HepG2 (cell line): ENCODE measurements around the gene AGAP1. TPM values are rescaled to one million over a fixed set of nuclear protein-coding genes. Genes with fewer than 3 reads are reported as not detected.

ENCODE experiments used
- ATAC-seq: fragments of 200-7000 bp; cut with Tn5 transposase; 3 replicates; pipeline ENCODE4 v1.9.1; 2020; ENCODE audit warnings: mild to moderate bottlenecking, moderate library complexity
- BruUV-seq: library from RNA; stranded (reverse); fragments of 400-500 nt; replicated peaks from 2 replicates; lab custom pipeline; 2021; lab: Mats Ljungman, UMichigan
- CTCF ChIA-PET: fragments of 300-600 bp; formaldehyde crosslinking; extraction: SDS; loops from one replicate; lab custom pipeline; 2021; ENCODE audit warnings: low total read pairs, inconsistent platforms, low intra/inter-chr PET ratio; lab: Yijun Ruan, JAX
- POLR2A ChIA-PET: fragments of 350-600 bp; sonication (Branson Sonifier 250); formaldehyde crosslinking; loops from one replicate; lab custom pipeline; 2020; ENCODE audit warnings: antibody characterized with exemption, inconsistent platforms; lab: Yijun Ruan, JAX
- DNase-seq: peaks from one replicate; pipeline ENCODE4 v3.0.0-alpha.2; 2015; ENCODE audit warnings: low spot score
- FAIRE-seq: peaks from 3 replicates; lab custom pipeline; 2011; peaks lifted over from hg19 to GRCh38; lab: Jason Lieb, UNC
- H2AFZ ChIP-seq: one replicate; pipeline ENCODE4 v1.6.1; 2011; ENCODE audit warnings: low read length, inconsistent platforms
- H3K27ac ChIP-seq: fragments of 300-600 bp; 3 replicates; pipeline ENCODE4 v1.8.0; 2011; ENCODE audit warnings: mixed run types, mild to moderate bottlenecking, mixed read lengths, low read length, inconsistent platforms; ENCODE audit not compliant: insufficient read depth; ENCODE audit errors: extremely low read length
- H3K27me3 ChIP-seq, 2 experiments: fragments of 200-600 bp in 1 of 2; 2 replicates in 1 of 2; 3 replicates in 1 of 2; pipeline versions ENCODE4 v1.6.0 to v1.8.0; 2011; ENCODE audit warnings: low read length in 2 of 2, mild to moderate bottlenecking in 2 of 2, moderate library complexity in 2 of 2, inconsistent platforms in 1 of 2; ENCODE audit not compliant: insufficient read depth in 2 of 2, control insufficient read depth in 1 of 2
- H3K36me3 ChIP-seq, 2 experiments: fragments of 200-600 bp in 1 of 2; replicated peaks in 1 of 2; 2 replicates in 1 of 2; 3 replicates in 1 of 2; pipeline versions ENCODE4 v1.5.1 to v1.8.0; 2011; ENCODE audit warnings: low read length in 2 of 2, inconsistent platforms in 1 of 2; ENCODE audit not compliant: insufficient read depth in 2 of 2, control insufficient read depth in 1 of 2
- H3K4me1 ChIP-seq: 2 replicates; pipeline ENCODE4 v1.5.1; 2012; ENCODE audit warnings: low read length, inconsistent platforms; ENCODE audit not compliant: insufficient read depth
- H3K4me2 ChIP-seq: 2 replicates; pipeline ENCODE4 v1.6.0; 2011; ENCODE audit warnings: low read depth, low read length, inconsistent platforms
- H3K4me3 ChIP-seq, 3 experiments: fragments of 200-600 bp in 1 of 3; sonication (generic), shearing (Covaris generic) in 1 of 3; replicated peaks in 1 of 3; 2 replicates each; pipeline ENCODE4 v1.5.1; 2011 to 2016; ENCODE audit warnings: low read length in 3 of 3, inconsistent platforms in 2 of 3, low read depth in 2 of 3, mild to moderate bottlenecking in 2 of 3, control low read depth in 1 of 3, mixed read lengths in 1 of 3; ENCODE audit not compliant: insufficient read depth in 1 of 3
- H3K79me2 ChIP-seq: one replicate; pipeline ENCODE4 v1.6.1; 2011; ENCODE audit warnings: low read length, inconsistent platforms; ENCODE audit not compliant: insufficient read depth
- H3K9ac ChIP-seq: 2 replicates; pipeline ENCODE4 v1.6.0; 2011; ENCODE audit warnings: mild to moderate bottlenecking, low read depth, low read length, inconsistent platforms; ENCODE audit not compliant: insufficient read depth
- H3K9me3 ChIP-seq: 2 replicates; pipeline ENCODE4 v1.5.1; 2012; ENCODE audit warnings: mild to moderate bottlenecking, low read length
- H4K20me1 ChIP-seq: 2 replicates; pipeline ENCODE4 v1.6.0; 2011; ENCODE audit warnings: inconsistent platforms, mild to moderate bottlenecking, low read length, moderate library complexity; ENCODE audit not compliant: insufficient read depth
- ATF1 ChIP-seq: IDR thresholded peaks from 2 replicates; pipeline ENCODE4 v1.6.1; 2016; ENCODE audit warnings: mild to moderate bottlenecking, control low read depth
- KLF16 ChIP-seq, 2 experiments: sonication (generic) in 1 of 2; formaldehyde crosslinking in 1 of 2; IDR thresholded peaks; 2 replicates each; pipeline versions ENCODE4 v1.6.1 to v1.8.0; 2016 to 2023; ENCODE audit warnings: missing genetic modification reagents in 2 of 2, missing compliant biosample characterization in 1 of 2
- NCOA5 ChIP-seq: sonication (generic); formaldehyde crosslinking; IDR thresholded peaks from 2 replicates; pipeline ENCODE4 v1.4.0; 2020; ENCODE audit warnings: missing genetic modification reagents
- NR2F6 ChIP-seq, 2 experiments: IDR thresholded peaks; 2 replicates each; pipeline ENCODE4 v1.6.1; 2016; ENCODE audit warnings: antibody characterized with exemption in 1 of 2, mild to moderate bottlenecking in 1 of 2
- NRL ChIP-seq: sonication (generic); formaldehyde crosslinking; IDR thresholded peaks from 2 replicates; pipeline ENCODE4 v1.5.0; 2020; ENCODE audit warnings: missing genetic modification reagents, mild to moderate bottlenecking, moderate library complexity, borderline replicate concordance
- RAD21 ChIP-seq: fragments of 450-650 bp; formaldehyde crosslinking; IDR thresholded peaks from 2 replicates; pipeline ENCODE4 v1.5.0; 2020; ENCODE audit warnings: mild to moderate bottlenecking
- SRF ChIP-seq: IDR thresholded peaks from 2 replicates; pipeline ENCODE4 v1.6.1; 2011; ENCODE audit warnings: mild to moderate bottlenecking, low read depth, low read length, moderate library complexity
- SRSF4 ChIP-seq: fragments of 200-400 bp; formaldehyde crosslinking; IDR thresholded peaks from one replicate; pipeline ENCODE4 v1.6.1; 2018; ENCODE audit warnings: mild to moderate bottlenecking, low read depth, low read length, moderate library complexity; ENCODE audit not compliant: poor library complexity, severe bottlenecking
- TEAD3 ChIP-seq: optimal IDR thresholded peaks from 2 replicates; pipeline ENCODE3; 2016; ENCODE audit warnings: borderline replicate concordance
- ZFY ChIP-seq: sonication (generic); formaldehyde crosslinking; IDR thresholded peaks from 2 replicates; pipeline ENCODE4 v1.4.0; 2020; ENCODE audit warnings: missing genetic modification reagents
- ZNF143 ChIP-seq: sonication (generic); formaldehyde crosslinking; IDR thresholded peaks from 2 replicates; pipeline ENCODE4 v1.4.0; 2020; ENCODE audit warnings: missing genetic modification reagents
- ZNF274 ChIP-seq: sonication (generic); formaldehyde crosslinking; IDR thresholded peaks from 2 replicates; pipeline ENCODE4 v1.5.1; 2020; ENCODE audit warnings: mild to moderate bottlenecking, missing genetic modification reagents
- ZNF891 ChIP-seq: sonication (generic); formaldehyde crosslinking; IDR thresholded peaks from 2 replicates; pipeline ENCODE4 v1.5.0; 2020; ENCODE audit warnings: mild to moderate bottlenecking, missing genetic modification reagents
- whole genome bisulfite sequencing: methylation state at CpG from one replicate; pipeline ENCODE4 v1.1.6; 2017; ENCODE audit warnings: low lambda C conversion rate; 5-methylcytosine and 5-hydroxymethylcytosine counted together
- in situ Hi-C: cut with HindIII; loops from 2 replicates; pipeline ENCODE4 v1.10.0; 2017; ENCODE audit warnings: low pct_unique_long_range_greater_than_20kb; ENCODE audit not compliant: extremely low pct_ligation_motif_present
- intact Hi-C: fragments of 100-400 bp; cut with micrococcal nuclease; formaldehyde crosslinking; loops from one replicate; pipeline ENCODE4 v1.10.0; 2022; ENCODE audit not compliant: unreplicated experiment
- polyA plus RNA-seq, 8 experiments: library from polyadenylated mRNA; depleted of rRNA in 3 of 8; stranded (reverse) in 7 of 8; unstranded in 1 of 8; fragments of >200 nt; fragmentation: Illumina TruSeq in 4 of 8; extraction: Trizol in 4 of 8; gene quantifications; 2 replicates each; pipeline versions ENCODE4 v1.2.1 to v1.2.3, GENCODE V29; 2011 to 2016; ENCODE audit warnings: low read depth in 4 of 8, missing spikeins in 1 of 8, mixed read lengths in 1 of 8; ENCODE audit not compliant: insufficient read depth in 1 of 8
- total RNA-seq, 5 experiments: library from RNA; depleted of rRNA; stranded (reverse); fragments of >200 nt; fragmentation: Illumina TruSeq; extraction: Trizol; gene quantifications; 2 replicates each; pipeline ENCODE4 v1.2.3, GENCODE V29; 2016; ENCODE audit warnings: low read depth in 1 of 5
- TF ChIP-seq, protein P1 (sequence below): sonication (generic); formaldehyde crosslinking; IDR thresholded peaks from 2 replicates; pipeline ENCODE4 v1.4.0; 2020; ENCODE audit warnings: missing genetic modification reagents; ENCODE audit errors: not compliant biosample characterization
- TF ChIP-seq, protein P2 (sequence below): sonication (generic); formaldehyde crosslinking; conservative IDR thresholded peaks from 2 replicates; pipeline ENCODE4 v1.4.0; 2020; ENCODE audit warnings: missing genetic modification reagents

The AGAP1 gene
- total and polyA plus RNA-seq, 2 of the 13 experiments (the other 11 are each of a cell fraction or from before 2014, with no cell fraction given), result 21.2 to 32.7 TPM

DNA sequence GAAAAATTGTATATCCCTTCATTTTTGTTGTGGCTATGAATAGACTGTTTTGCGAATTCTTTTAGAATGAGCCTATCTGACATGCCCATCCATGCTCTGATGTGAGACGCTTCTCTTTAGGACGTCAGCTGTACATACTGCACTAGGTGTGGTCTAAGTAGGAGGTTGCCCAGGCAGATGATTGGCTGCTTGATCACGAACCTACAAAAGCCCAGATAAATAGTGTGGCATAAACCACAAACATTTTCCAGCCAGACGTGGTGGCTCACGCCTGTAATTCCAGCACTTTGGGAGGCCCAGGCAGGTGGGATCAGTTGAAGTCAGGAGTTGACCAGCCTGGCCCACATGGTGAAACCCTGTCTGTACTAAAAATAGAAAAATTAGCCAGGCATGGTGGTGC, 251.8 kb downstream of the AGAP1 start:
- 97% methylated on average over 6 of the region's 6 CpGs for WGBS
- H3K9me3 ChIP-seq, result no peaks in the 10 kb centered on the region
- no peaks in the 10 kb centered on the region for H3K79me2 ChIP-seq
- no TSS peak for BruUV-seq
- intact Hi-C loops, result loop anchor here (10.0 kb wide), 1 partner anchor 71 kb away; no protein-coding TSS in a partner anchor
- peaks cover 25 to 61% of the 10 kb centered on the region in 2 experiments for H3K36me3 ChIP-seq
- ChIA-PET POLR2A (no interaction called here), CTCF (interaction anchor here (1.7 to 3.4 kb wide), 2 partner anchors 150 to 610 kb away, joined by 10 to 53 read pairs; no protein-coding TSS in a partner anchor)
- H4K20me1 ChIP-seq, result no peaks in the 10 kb centered on the region; the same call in 1 of the 2 replicates
- no peak overlapping the region for H3K27ac ChIP-seq
- H3K27me3 ChIP-seq, result no peaks in the 10 kb centered on the region
- no peak overlapping the region for H3K4me2 ChIP-seq
- H3K4me1 ChIP-seq, result peaks cover 7% of the 10 kb centered on the region
- ATAC-seq, result no peak
- no peak overlapping the region for H2AFZ ChIP-seq
- H3K4me3 ChIP-seq, result no peak overlapping the region
- H3K9ac ChIP-seq, result no peak overlapping the region
- DNase-seq, result no peak
- TF ChIP-seq TEAD3 (CRISPR knock-in tag), result peak; percentile 14
- TF ChIP-seq ZNF143 (CRISPR knock-in tag), result no peak
- FAIRE-seq, result no peak
- in situ Hi-C loops, result loop anchor here (5.0 kb wide), 2 partner anchors 153 to 608 kb away; no protein-coding TSS in a partner anchor

DNA sequence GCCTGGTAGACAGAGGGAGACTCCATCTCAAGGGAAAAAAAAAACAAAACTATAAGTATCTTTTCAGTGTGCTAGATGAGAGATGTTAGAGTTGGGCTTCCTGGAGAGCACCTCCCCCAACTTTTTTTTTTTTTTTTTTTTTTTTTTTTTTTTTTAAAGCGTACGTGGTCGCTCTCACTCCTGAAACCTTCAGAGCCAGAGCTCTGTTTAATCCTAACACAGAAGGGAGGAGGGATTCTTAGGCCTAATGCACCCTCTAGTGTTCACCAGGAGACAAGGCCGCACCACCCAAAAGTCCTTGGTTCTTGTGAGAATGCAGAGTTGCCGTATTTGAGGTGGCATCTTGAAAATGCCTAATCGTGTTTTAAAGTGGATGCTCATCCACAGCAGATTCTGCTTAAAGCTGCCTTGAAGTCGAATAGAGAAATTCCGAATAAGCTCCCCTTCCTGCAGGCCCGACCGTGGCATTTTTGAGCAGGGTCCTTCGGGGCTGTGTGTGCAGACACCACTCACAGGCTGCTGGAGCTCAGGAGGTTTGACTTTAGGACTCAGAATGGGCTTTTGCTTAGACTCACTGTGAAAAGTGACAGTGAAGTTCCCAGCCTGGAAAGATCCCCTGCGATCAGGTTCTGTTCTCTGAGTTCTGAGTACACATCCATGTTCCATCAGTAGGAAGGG, 252.6 kb downstream of the AGAP1 start:
- Histone ChIP-seq H3K4me2 (no peak overlapping the region), H4K20me1 (no peaks in the 10 kb centered on the region; the same call in 1 of the 2 replicates), H3K27ac (no peak overlapping the region), H3K27me3 (no peaks in the 10 kb centered on the region), H3K9ac (no peak overlapping the region), H3K4me3 (no peak overlapping the region), H3K9me3 (no peaks in the 10 kb centered on the region), H3K36me3 (peaks cover 25 to 69% of the 10 kb centered on the region in 2 experiments), H2AFZ (no peak overlapping the region), H3K79me2 (no peaks in the 10 kb centered on the region), H3K4me1 (peaks cover 7% of the 10 kb centered on the region)
- POLR2A ChIA-PET, result no interaction called here
- in situ Hi-C loops (loop anchor here (5.0 kb wide), 2 partner anchors 154 to 609 kb away; no protein-coding TSS in a partner anchor), intact Hi-C loops (loop anchor here (1.0 to 10.0 kb wide), 3 partner anchors 72 to 151 kb away; no protein-coding TSS in a partner anchor)
- no TSS peak for BruUV-seq
- CTCF ChIA-PET, result interaction anchor here (1.7 to 3.4 kb wide), 2 partner anchors 151 to 610 kb away, joined by 10 to 53 read pairs; no protein-coding TSS in a partner anchor
- WGBS, result 64% methylated on average over 12 of the region's 12 CpGs
- DNase-seq, result peak; percentile 81
- FAIRE-seq, result peak; percentile 95
- peak; percentile 95 for ATAC-seq
- peak; percentile 76 for TF ChIP-seq RAD21 (CRISPR knock-in tag)
- TF ChIP-seq ATF1 (CRISPR knock-in tag), result no peak
- peak; percentile 16; the same call in 1 of the 2 replicates for TF ChIP-seq ZFY (CRISPR knock-in tag)
- TF ChIP-seq, protein P1, sequence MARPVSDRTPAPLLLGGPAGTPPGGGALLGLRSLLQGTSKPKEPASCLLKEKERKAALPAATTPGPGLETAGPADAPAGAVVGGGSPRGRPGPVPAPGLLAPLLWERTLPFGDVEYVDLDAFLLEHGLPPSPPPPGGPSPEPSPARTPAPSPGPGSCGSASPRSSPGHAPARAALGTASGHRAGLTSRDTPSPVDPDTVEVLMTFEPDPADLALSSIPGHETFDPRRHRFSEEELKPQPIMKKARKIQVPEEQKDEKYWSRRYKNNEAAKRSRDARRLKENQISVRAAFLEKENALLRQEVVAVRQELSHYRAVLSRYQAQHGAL (CRISPR knock-in tag), result no peak
- no peak for TF ChIP-seq NR2F6 (IDR thresholded peaks at IDR 0.05)
- 0 out of 2 replicates have a peak, but pooled peaks have one; percentile 16 for TF ChIP-seq NR2F6 (CRISPR knock-in tag; IDR thresholded peaks at IDR 0.05)
- no peak for TF ChIP-seq ZNF274
- no peak for TF ChIP-seq KLF16 (CRISPR knock-in tag; IDR thresholded peaks at IDR 0.05)
- no peak for TF ChIP-seq SRSF4
- no peak for TF ChIP-seq ZNF891 (CRISPR knock-in tag)
- TF ChIP-seq, protein P2, sequence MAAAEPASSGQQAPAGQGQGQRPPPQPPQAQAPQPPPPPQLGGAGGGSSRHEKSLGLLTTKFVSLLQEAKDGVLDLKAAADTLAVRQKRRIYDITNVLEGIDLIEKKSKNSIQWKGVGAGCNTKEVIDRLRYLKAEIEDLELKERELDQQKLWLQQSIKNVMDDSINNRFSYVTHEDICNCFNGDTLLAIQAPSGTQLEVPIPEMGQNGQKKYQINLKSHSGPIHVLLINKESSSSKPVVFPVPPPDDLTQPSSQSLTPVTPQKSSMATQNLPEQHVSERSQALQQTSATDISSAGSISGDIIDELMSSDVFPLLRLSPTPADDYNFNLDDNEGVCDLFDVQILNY (CRISPR knock-in tag), result no peak
- no peak for TF ChIP-seq SRF
- no peak for TF ChIP-seq NRL (CRISPR knock-in tag)
- TF ChIP-seq NCOA5 (CRISPR knock-in tag), result no peak
